Measurements from ENCODE around the gene FAM241A. TPM values are rescaled to one million over a fixed set of nuclear protein-coding genes. Genes with fewer than 3 reads are reported as not detected.

The FAM241A gene
- total RNA-seq, 2 donors from 2014 or later: 1.6 to 2.6 TPM

- no peak for ATAC-seq
- DNase-seq (ENCODE audit: low spot score in 2 of 2): no peak
- Mint-ChIP-seq H3K27ac (no peak overlapping the region), H3K36me3 (peaks cover 5 to 9% of the 10 kb centered on the region in 2 donors), H3K9me3 (peaks cover 0 to 6% of the 10 kb centered on the region in 2 donors)
Measured at GRCh38 chr4:112125416-112125815, 19.8 kb upstream of the FAM241A start.

GRCh38 chr4:112127048-112127637 lies 18.1 kb upstream of the FAM241A start:
- no peak for DNase-seq (ENCODE audit: low spot score in 2 of 2)
- no peak overlapping the region for H3K27ac Mint-ChIP-seq
- no peaks in the 10 kb centered on the region for H3K36me3 Mint-ChIP-seq
- H3K9me3 Mint-ChIP-seq: no peaks in the 10 kb centered on the region
- no peak for ATAC-seq

- DNase-seq (ENCODE audit: low spot score in 2 of 2) (no peak), ATAC-seq (peak; percentile 95 to 100)
- no peaks in the 10 kb centered on the region for H3K9me3 Mint-ChIP-seq
- no peaks in the 10 kb centered on the region for H3K36me3 Mint-ChIP-seq
- peak overlapping the region in 1 of 2 donors; percentile 6 for H3K27ac Mint-ChIP-seq
Measured at GRCh38 chr4:112127803-112128202, 17.5 kb upstream of the FAM241A start.

- no peaks in the 10 kb centered on the region for H3K9me3 Mint-ChIP-seq
Measured at GRCh38 chr4:112128452-112128851, 16.8 kb upstream of the FAM241A start.

GRCh38 chr4:112130906-112131305 lies 14.3 kb upstream of the FAM241A start:
- ATAC-seq (no peak), DNase-seq (ENCODE audit: low spot score in 2 of 2) (no peak)
- no peaks in the 10 kb centered on the region for H3K9me3 Mint-ChIP-seq
- no peak overlapping the region for H3K27ac Mint-ChIP-seq
- no peaks in the 10 kb centered on the region for H3K36me3 Mint-ChIP-seq

More at GRCh38 chr4:112128452-112128851, 16.8 kb upstream of the FAM241A start:
- ATAC-seq: no peak
- Mint-ChIP-seq H3K27ac (no peak overlapping the region), H3K36me3 (no peaks in the 10 kb centered on the region)
- no peak for DNase-seq (ENCODE audit: low spot score in 2 of 2)

GRCh38 chr4:112136551-112136950 lies 8.7 kb upstream of the FAM241A start:
- no peaks in the 10 kb centered on the region for H3K36me3 Mint-ChIP-seq
- no peaks in the 10 kb centered on the region for H3K9me3 Mint-ChIP-seq
- H3K27ac Mint-ChIP-seq: no peak overlapping the region
- DNase-seq (ENCODE audit: low spot score in 2 of 2) (no peak), ATAC-seq (no peak)

GRCh38 chr4:112138538-112138937 lies 6.7 kb upstream of the FAM241A start:
- Mint-ChIP-seq H3K36me3 (no peaks in the 10 kb centered on the region), H3K9me3 (no peaks in the 10 kb centered on the region), H3K27ac (no peak overlapping the region)
- ATAC-seq (no peak), DNase-seq (ENCODE audit: low spot score in 2 of 2) (no peak)

GRCh38 chr4:112140536-112140935 lies 4.7 kb upstream of the FAM241A start:
- Mint-ChIP-seq H3K27ac (no peak overlapping the region), H3K36me3 (no peaks in the 10 kb centered on the region), H3K9me3 (peaks cover 0 to 3% of the 10 kb centered on the region in 2 donors)
- DNase-seq (ENCODE audit: low spot score in 2 of 2) (no peak), ATAC-seq (no peak)

GRCh38 chr4:112141366-112142138 lies 3.7 kb upstream of the FAM241A start:
- peaks cover 2 to 7% of the 10 kb centered on the region in 2 donors for H3K36me3 Mint-ChIP-seq
- ATAC-seq: no peak
- DNase-seq (ENCODE audit: low spot score in 2 of 2): no peak
- H3K27ac Mint-ChIP-seq: no peak overlapping the region
- peaks cover 0 to 3% of the 10 kb centered on the region in 2 donors for H3K9me3 Mint-ChIP-seq

- DNase-seq (ENCODE audit: low spot score in 2 of 2): no peak
- ATAC-seq: no peak
- Mint-ChIP-seq H3K27ac (no peak overlapping the region), H3K9me3 (peaks cover 0 to 3% of the 10 kb centered on the region in 2 donors), H3K36me3 (peaks cover 8 to 13% of the 10 kb centered on the region in 2 donors)
Measured at GRCh38 chr4:112142182-112142581, 3.1 kb upstream of the FAM241A start.

GRCh38 chr4:112143781-112144180 lies 1.5 kb upstream of the FAM241A start:
- H3K36me3 Mint-ChIP-seq: peaks cover 11 to 16% of the 10 kb centered on the region in 2 donors
- H3K27ac Mint-ChIP-seq: no peak overlapping the region
- peaks cover 0 to 3% of the 10 kb centered on the region in 2 donors for H3K9me3 Mint-ChIP-seq
- no peak for DNase-seq (ENCODE audit: low spot score in 2 of 2)
- ATAC-seq: no peak

- ATAC-seq: no peak
- H3K27ac Mint-ChIP-seq: peak overlapping the region in 1 of 2 donors; percentile 82
- peaks cover 11 to 16% of the 10 kb centered on the region in 2 donors for H3K36me3 Mint-ChIP-seq
- peaks cover 0 to 3% of the 10 kb centered on the region in 2 donors for H3K9me3 Mint-ChIP-seq
- no peak for DNase-seq (ENCODE audit: low spot score in 2 of 2)
Measured at GRCh38 chr4:112144546-112145325, 518 bp upstream of the FAM241A start.

- peak; percentile 59 to 81 for DNase-seq (ENCODE audit: low spot score in 2 of 2)
- ATAC-seq: peak; percentile 59 to 91
- Mint-ChIP-seq H3K27ac (peak overlapping the region; percentile 82 to 87), H3K9me3 (peaks cover 0 to 3% of the 10 kb centered on the region in 2 donors), H3K36me3 (peaks cover 11 to 16% of the 10 kb centered on the region in 2 donors)
Measured at GRCh38 chr4:112145790-112146501, 692 bp downstream of the FAM241A start.

- no peak for ATAC-seq
- DNase-seq (ENCODE audit: low spot score in 2 of 2): no peak
- Mint-ChIP-seq H3K9me3 (peaks cover 0 to 3% of the 10 kb centered on the region in 2 donors), H3K36me3 (peaks cover 11 to 16% of the 10 kb centered on the region in 2 donors), H3K27ac (peak overlapping the region; percentile 46 to 82)
Measured at GRCh38 chr4:112146502-112146813, 1.2 kb downstream of the FAM241A start.

GRCh38 chr4:112147697-112148096 lies 2.4 kb downstream of the FAM241A start:
- DNase-seq (ENCODE audit: low spot score in 2 of 2) (no peak), ATAC-seq (no peak)
- no peak overlapping the region for H3K27ac Mint-ChIP-seq
- peaks cover 11 to 16% of the 10 kb centered on the region in 2 donors for H3K36me3 Mint-ChIP-seq
- H3K9me3 Mint-ChIP-seq: peaks cover 0 to 3% of the 10 kb centered on the region in 2 donors

GRCh38 chr4:112150920-112151319 lies 5.7 kb downstream of the FAM241A start:
- ATAC-seq (no peak), DNase-seq (ENCODE audit: low spot score in 2 of 2) (no peak)
- peaks cover 11 to 15% of the 10 kb centered on the region in 2 donors for H3K36me3 Mint-ChIP-seq
- no peak overlapping the region for H3K27ac Mint-ChIP-seq
- H3K9me3 Mint-ChIP-seq: no peaks in the 10 kb centered on the region

Data from activated naive CD4-positive, alpha-beta T cell treated with anti-CD3 and anti-CD28 coated beads, Interleukin-2, amount 50 U/mL, for 72 hours (primary cell).